HG03025 (cell line): ENCODE data around the gene ITGB5.

ENCODE experiments used
- ATAC-seq: cut with Tn5 transposase; IDR thresholded peaks from one replicate; pipeline ENCODE4 v1.9.1; 2021; ENCODE audit warnings: mild to moderate bottlenecking, moderate library complexity; ENCODE audit not compliant: unreplicated experiment, low FRiP score

The ITGB5 gene

GRCh38 chr3:124895756-124896155, 8.6 kb upstream of the ITGB5 start:
- ATAC-seq, result no peak

- no peak for ATAC-seq
Observed at GRCh38 chr3:124893526-124893925, 6.4 kb upstream of the ITGB5 start.

- ATAC-seq, result no peak
Observed at GRCh38 chr3:124890573-124891190, 3.5 kb upstream of the ITGB5 start.

- no peak for ATAC-seq
Observed at GRCh38 chr3:124888482-124889441, 1.6 kb upstream of the ITGB5 start.

- no peak for ATAC-seq
Observed at GRCh38 chr3:124887932-124888298, 750 bp upstream of the ITGB5 start.

GRCh38 chr3:124886168-124887056, 753 bp downstream of the ITGB5 start:
- no peak for ATAC-seq

- ATAC-seq, result no peak
Observed at GRCh38 chr3:124885466-124886167, 1.5 kb downstream of the ITGB5 start.

- ATAC-seq, result no peak
Observed at GRCh38 chr3:124884474-124885101, 2.6 kb downstream of the ITGB5 start.

- no peak for ATAC-seq
Observed at GRCh38 chr3:124883766-124884473, 3.2 kb downstream of the ITGB5 start.

- no peak for ATAC-seq
Observed at GRCh38 chr3:124882816-124883747, 4.1 kb downstream of the ITGB5 start.

- ATAC-seq, result no peak
Observed at GRCh38 chr3:124881976-124882697, 5.0 kb downstream of the ITGB5 start.

GRCh38 chr3:124879337-124879680, 7.9 kb downstream of the ITGB5 start:
- no peak for ATAC-seq

- ATAC-seq, result no peak
Observed at GRCh38 chr3:124878561-124879336, 8.4 kb downstream of the ITGB5 start.

GRCh38 chr3:124877674-124878073, 9.5 kb downstream of the ITGB5 start:
- ATAC-seq, result no peak

- ATAC-seq, result no peak
Observed at GRCh38 chr3:124876401-124876878, 10.7 kb downstream of the ITGB5 start.

GRCh38 chr3:124873226-124873625, 13.9 kb downstream of the ITGB5 start:
- no peak for ATAC-seq

GRCh38 chr3:124867511-124867910, 19.7 kb downstream of the ITGB5 start:
- ATAC-seq, result no peak
